ENCODE data around the gene AGBL1. TPM values are rescaled to one million over a fixed set of nuclear protein-coding genes. Genes with fewer than 3 reads are reported as not detected.

AGBL1 gene
- total RNA-seq, 6 experiments from 2014 or later = not detected

DNA sequence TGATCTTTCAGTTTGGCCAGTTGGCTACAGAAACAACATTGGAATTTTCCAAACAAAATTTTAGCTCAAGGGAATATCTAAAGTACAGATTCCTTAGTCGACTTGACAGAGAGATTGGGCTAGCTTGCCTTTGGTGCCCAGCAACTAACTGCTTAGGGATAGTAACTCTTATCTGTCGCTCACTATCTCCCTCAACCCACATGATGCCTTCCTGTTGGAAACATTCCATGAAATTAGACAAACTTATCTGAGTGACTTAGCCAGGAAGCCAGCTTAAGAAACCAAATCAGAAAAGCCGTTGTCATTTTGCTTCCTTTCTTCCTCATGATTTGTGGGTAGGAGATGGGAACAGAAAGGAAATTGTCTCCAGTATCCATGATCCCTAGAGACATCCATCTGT is 791.2 kb downstream of the AGBL1 start:
- Histone ChIP-seq H3K4me1 (no peaks in the 10 kb centered on the region), H3K27ac (no peak overlapping the region), H3K36me3 (no peaks in the 10 kb centered on the region), H3K27me3 (no peaks in the 10 kb centered on the region), H3K4me3 (no peak overlapping the region), H3K9me3 (no peaks in the 10 kb centered on the region)
- WGBS (ENCODE audit: insufficient coverage, low coverage, low lambda C conversion rate, missing lambda C conversion rate) = 32% methylated on average over 2 of the region's 3 CpGs
- ATAC-seq (no peak), DNase-seq (no peak)
- TF ChIP-seq, protein P1, sequence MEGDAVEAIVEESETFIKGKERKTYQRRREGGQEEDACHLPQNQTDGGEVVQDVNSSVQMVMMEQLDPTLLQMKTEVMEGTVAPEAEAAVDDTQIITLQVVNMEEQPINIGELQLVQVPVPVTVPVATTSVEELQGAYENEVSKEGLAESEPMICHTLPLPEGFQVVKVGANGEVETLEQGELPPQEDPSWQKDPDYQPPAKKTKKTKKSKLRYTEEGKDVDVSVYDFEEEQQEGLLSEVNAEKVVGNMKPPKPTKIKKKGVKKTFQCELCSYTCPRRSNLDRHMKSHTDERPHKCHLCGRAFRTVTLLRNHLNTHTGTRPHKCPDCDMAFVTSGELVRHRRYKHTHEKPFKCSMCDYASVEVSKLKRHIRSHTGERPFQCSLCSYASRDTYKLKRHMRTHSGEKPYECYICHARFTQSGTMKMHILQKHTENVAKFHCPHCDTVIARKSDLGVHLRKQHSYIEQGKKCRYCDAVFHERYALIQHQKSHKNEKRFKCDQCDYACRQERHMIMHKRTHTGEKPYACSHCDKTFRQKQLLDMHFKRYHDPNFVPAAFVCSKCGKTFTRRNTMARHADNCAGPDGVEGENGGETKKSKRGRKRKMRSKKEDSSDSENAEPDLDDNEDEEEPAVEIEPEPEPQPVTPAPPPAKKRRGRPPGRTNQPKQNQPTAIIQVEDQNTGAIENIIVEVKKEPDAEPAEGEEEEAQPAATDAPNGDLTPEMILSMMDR (IDR thresholded peaks at IDR 0.05) = no peak
- TF ChIP-seq POLR2A (IDR thresholded peaks at IDR 0.05) = no peak
- intact Hi-C loops (cut with DNase I) = no loop called here

DNA sequence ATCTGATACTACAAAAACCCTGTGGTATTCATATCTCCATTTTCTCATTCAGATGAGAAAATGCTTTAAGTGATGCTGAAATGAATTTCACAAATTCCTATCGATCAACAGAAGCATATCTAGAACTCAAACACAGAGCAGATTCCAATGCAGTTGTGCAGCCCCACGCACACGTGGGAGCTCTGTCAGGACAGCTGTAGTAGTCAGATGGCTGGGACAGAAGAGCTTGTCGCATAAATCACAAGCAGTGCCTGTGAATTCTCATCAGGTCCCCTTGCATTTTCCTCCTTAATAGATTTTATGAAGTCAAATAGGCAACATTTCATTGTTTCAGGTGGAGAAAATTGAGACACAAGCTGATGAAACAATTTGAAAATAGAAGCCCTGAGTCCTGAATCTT is 792.3 kb downstream of the AGBL1 start:
- intact Hi-C loops (cut with DNase I) = no loop called here
- Histone ChIP-seq H3K4me3 (no peak overlapping the region), H3K4me1 (no peaks in the 10 kb centered on the region), H3K27ac (no peak overlapping the region), H3K9me3 (no peaks in the 10 kb centered on the region), H3K36me3 (no peaks in the 10 kb centered on the region), H3K27me3 (no peaks in the 10 kb centered on the region)
- no peak for DNase-seq
- WGBS (ENCODE audit: insufficient coverage, low coverage, low lambda C conversion rate, missing lambda C conversion rate) = 51% methylated on average over 4 of the region's 4 CpGs
- TF ChIP-seq, protein P1 (IDR thresholded peaks at IDR 0.05) = no peak
- TF ChIP-seq POLR2A (IDR thresholded peaks at IDR 0.05) = no peak
- no peak for ATAC-seq

DNA sequence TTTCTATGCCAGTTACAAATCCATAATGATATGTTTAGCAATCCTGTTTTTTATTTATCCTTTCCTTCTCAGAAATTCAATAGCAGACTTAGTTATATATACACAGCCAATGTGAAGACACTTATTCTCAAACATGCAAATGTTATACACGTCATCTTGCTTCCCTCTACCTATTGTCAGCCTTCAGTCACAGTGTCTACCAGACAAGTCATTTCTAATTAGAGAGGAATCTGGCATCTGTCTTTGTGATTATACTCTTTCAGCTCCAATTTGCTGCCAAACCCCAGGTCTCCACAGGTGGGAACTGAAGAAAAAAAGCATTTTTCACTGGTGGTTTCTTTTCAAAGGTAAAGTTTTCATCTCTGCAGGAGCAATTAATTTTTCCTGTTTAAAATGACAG is 793.1 kb downstream of the AGBL1 start:
- DNase-seq (no peak), ATAC-seq (no peak)
- intact Hi-C loops (cut with DNase I) = no loop called here
- H3K4me3 ChIP-seq = no peak overlapping the region
- no peak overlapping the region for H3K27ac ChIP-seq
- no peaks in the 10 kb centered on the region for H3K27me3 ChIP-seq
- H3K36me3 ChIP-seq = no peaks in the 10 kb centered on the region
- no peaks in the 10 kb centered on the region for H3K4me1 ChIP-seq
- TF ChIP-seq, protein P1 (IDR thresholded peaks at IDR 0.05) = no peak
- H3K9me3 ChIP-seq = no peaks in the 10 kb centered on the region
- WGBS (ENCODE audit: insufficient coverage, low coverage, low lambda C conversion rate, missing lambda C conversion rate) = 69% methylated on average over 1 of the region's 1 CpG

DNA sequence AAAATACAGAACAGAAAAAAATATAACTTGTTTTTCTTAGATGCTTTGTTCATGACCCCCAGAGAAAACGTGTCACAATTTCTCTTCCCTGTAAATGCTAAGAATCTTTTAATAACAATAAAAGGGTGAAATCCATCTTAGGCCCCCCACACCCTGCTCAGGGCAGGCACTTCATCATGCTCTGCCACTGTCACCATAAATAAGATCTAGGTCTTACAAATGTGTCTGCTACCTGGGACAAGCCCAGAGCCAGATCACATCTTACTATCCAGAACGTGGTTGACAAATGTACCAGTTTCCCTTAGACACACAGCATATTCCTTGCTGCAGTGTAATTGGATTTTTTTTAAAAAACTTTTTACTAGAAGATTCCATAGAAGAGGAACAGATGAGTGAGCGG is 795.4 kb downstream of the AGBL1 start:
- 44% methylated on average over 3 of the region's 3 CpGs for WGBS (ENCODE audit: insufficient coverage, low coverage, low lambda C conversion rate, missing lambda C conversion rate)
- no peaks in the 10 kb centered on the region for H3K27me3 ChIP-seq
- TF ChIP-seq, protein P1 (IDR thresholded peaks at IDR 0.05) = no peak
- no peak for TF ChIP-seq POLR2A (IDR thresholded peaks at IDR 0.05)
- no peak overlapping the region for H3K4me3 ChIP-seq
- intact Hi-C loops (cut with DNase I) = no loop called here
- H3K36me3 ChIP-seq = no peaks in the 10 kb centered on the region
- DNase-seq = no peak
- no peaks in the 10 kb centered on the region for H3K9me3 ChIP-seq
- no peak for ATAC-seq
- H3K4me1 ChIP-seq = no peaks in the 10 kb centered on the region
- H3K27ac ChIP-seq = no peak overlapping the region

DNA sequence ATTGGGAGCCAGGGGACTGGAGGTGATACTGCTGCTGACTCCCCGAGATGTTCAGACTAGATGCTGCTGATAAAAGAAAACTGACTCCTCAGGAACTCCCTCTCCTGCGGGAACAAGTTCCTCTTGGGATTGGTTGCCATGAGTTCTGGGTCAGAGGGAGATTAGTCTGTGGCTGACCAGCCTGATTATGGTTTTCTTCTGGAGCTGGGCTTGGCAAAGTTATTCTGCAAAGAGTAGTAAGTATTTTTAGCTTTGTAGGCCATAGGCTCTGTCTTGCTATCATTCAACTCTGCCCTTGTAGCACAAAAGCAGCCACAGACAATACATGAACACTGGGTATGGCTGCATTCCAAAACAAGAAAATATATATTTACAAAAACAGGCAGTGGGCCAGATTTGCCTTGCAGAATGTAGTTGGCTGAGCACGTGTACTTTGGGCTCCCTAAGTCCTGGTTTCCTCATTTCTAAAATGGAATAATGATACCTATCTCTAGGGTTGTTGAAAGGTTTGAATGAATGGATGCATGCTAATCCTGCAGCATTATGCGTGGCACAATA is 796.8 kb downstream of the AGBL1 start:
- ATAC-seq = no peak
- no peak overlapping the region for H3K27ac ChIP-seq
- 47% methylated on average over 4 of the region's 4 CpGs for WGBS (ENCODE audit: insufficient coverage, low coverage, low lambda C conversion rate, missing lambda C conversion rate)
- no peaks in the 10 kb centered on the region for H3K36me3 ChIP-seq
- no peak for TF ChIP-seq POLR2A (IDR thresholded peaks at IDR 0.05)
- TF ChIP-seq, protein P1 (IDR thresholded peaks at IDR 0.05) = no peak
- DNase-seq = no peak
- intact Hi-C loops (cut with DNase I) = no loop called here
- H3K4me1 ChIP-seq = no peaks in the 10 kb centered on the region
- H3K4me3 ChIP-seq = no peak overlapping the region
- no peaks in the 10 kb centered on the region for H3K27me3 ChIP-seq
- H3K9me3 ChIP-seq = no peaks in the 10 kb centered on the region

All from right lobe of liver (tissue), 6 donors.